Stomach (tissue), 9 donors: Measurements from ENCODE around the gene VAMP2. TPM values are rescaled to one million over a fixed set of nuclear protein-coding genes. Genes with fewer than 3 reads are reported as not detected.
A peak's percentile ranks its signal among the peaks of the same experiment; 100 is the strongest.

Experiments
- DNase-seq, 2 donors: peaks; one replicate each; pipeline versions ENCODE4 v3.0.0 to v3.0.0-alpha.2; 2013 to 2019
- H3K27ac ChIP-seq, 5 donors: fragments of 200-600 bp in 4 of 5; sonication (generic) in 4 of 5; one replicate each; pipeline ENCODE4 v1.5.1; 2013 to 2019; ENCODE audit warnings: mild to moderate bottlenecking in 1 of 5, moderate library complexity in 1 of 5
- H3K27me3 ChIP-seq, 3 donors: fragments of 200-600 bp; sonication (generic); one replicate each; pipeline ENCODE4 v1.5.1; 2017 to 2019; ENCODE audit warnings: mixed run types in 1 of 3
- H3K36me3 ChIP-seq, 4 donors: fragments of 200-600 bp; sonication (generic); 1 replicate in 3 of 4; 2 replicates in 1 of 4; pipeline ENCODE4 v1.5.1; 2016 to 2019
- H3K4me1 ChIP-seq, 4 donors: fragments of 200-600 bp; sonication (generic); one replicate each; pipeline ENCODE4 v1.5.1; 2016 to 2019
- H3K4me3 ChIP-seq, 4 donors: fragments of 200-600 bp; sonication (generic) in 3 of 4; one replicate each; pipeline ENCODE4 v1.5.1; 2016 to 2019; ENCODE audit warnings: mild to moderate bottlenecking in 1 of 4
- H3K9me3 ChIP-seq, 4 donors: fragments of 200-600 bp; sonication (generic); one replicate each; pipeline ENCODE4 v1.5.1; 2016 to 2019
- CTCF ChIP-seq, 7 experiments: fragments of 450-650 bp in 4 of 7; fragments of 200-600 bp in 3 of 7; sonication (generic) in 3 of 7; IDR thresholded peaks; one replicate each; pipeline ENCODE4 v1.5.1; 2016 to 2019; ENCODE audit warnings: antibody characterized with exemption in 7 of 7, control low read depth in 2 of 7, mild to moderate bottlenecking in 1 of 7
- EP300 ChIP-seq: sonication (generic); formaldehyde crosslinking; IDR thresholded peaks from one replicate; pipeline ENCODE4 v1.6.1; 2017; ENCODE audit warnings: antibody characterized with exemption
- POLR2A ChIP-seq, 4 donors: fragments of 450-650 bp; IDR thresholded peaks; one replicate each; pipeline ENCODE4 v1.6.1; 2016; ENCODE audit warnings: antibody characterized with exemption in 4 of 4, control low read depth in 2 of 4, mild to moderate bottlenecking in 1 of 4, moderate library complexity in 1 of 4
- POLR2AphosphoS5 ChIP-seq, 3 donors: sonication (generic); formaldehyde crosslinking; IDR thresholded peaks; one replicate each; pipeline ENCODE4 v1.6.1; 2016; ENCODE audit warnings: antibody characterized with exemption in 3 of 3
- WGBS, 5 donors: extraction: QIAGEN DNeasy Blood & Tissue Kit in 3 of 5; methylation state at CpG; one replicate each; pipeline versions ENCODE4 v1.1.5 to v1.1.7; 2013 to 2018; 5-methylcytosine and 5-hydroxymethylcytosine counted together
- intact Hi-C: fragments of 100-400 bp; cut with DNase I; formaldehyde crosslinking; loops from one replicate; pipeline ENCODE4 v1.15.1; 2023; ENCODE audit warnings: low total_unique reads
- polyA plus RNA-seq, 3 donors: library from polyadenylated mRNA; stranded (reverse); fragments of 200-250 nt; gene quantifications; one replicate each; pipeline ENCODE4 v1.2.3, GENCODE V29; 2013
- total RNA-seq, 5 donors: library from RNA; depleted of rRNA; stranded (reverse); fragments of >200 nt; gene quantifications; one replicate each; pipeline versions ENCODE4 v1.1.0 to v1.2.3, GENCODE V29; 2014 to 2016
- donor health status: healthy with polysubstance abuse.
- donor health status: Bipolar disorder and iron deficiency.
- donor health status: healthy.

The VAMP2 gene
- total and polyA plus RNA-seq, 8 donors = 6.7 to 104 (median 37.8) TPM

GRCh38 chr17:8125947-8126490 is 36.7 kb downstream of the VAMP2 start:
- peak overlapping the region; percentile 22 to 81 (median 36) for H3K27ac ChIP-seq
- no peaks in the 10 kb centered on the region for H3K9me3 ChIP-seq
- WGBS, 5 donors = 0 to 2% (median 0%) methylated on average over 35 of the region's 35 CpGs
- peak overlapping the region; percentile 65 to 72 (median 68) for H3K4me3 ChIP-seq
- H3K4me1 ChIP-seq = peaks cover 62 to 67% (median 65%) of the 10 kb centered on the region in 4 donors
- intact Hi-C loops = no loop called here
- TF ChIP-seq POLR2AphosphoS5 (IDR thresholded peaks at IDR 0.05) = no peak
- TF ChIP-seq CTCF (IDR thresholded peaks at IDR 0.05) = no peak
- TF ChIP-seq POLR2A (IDR thresholded peaks at IDR 0.05) = no peak
- no peak for TF ChIP-seq EP300
- H3K27me3 ChIP-seq = peaks cover 0 to 96% (median 49%) of the 10 kb centered on the region in 3 donors
- H3K36me3 ChIP-seq = no peaks in the 10 kb centered on the region
- DNase-seq = peak in 1 of 2 donors; percentile 67

- DNase-seq = peak; percentile 83 to 93
- Histone ChIP-seq H3K4me1 (peaks cover 68 to 74% (median 72%) of the 10 kb centered on the region in 4 donors), H3K9me3 (no peaks in the 10 kb centered on the region), H3K4me3 (peak overlapping the region; percentile 65 to 72 (median 68)), H3K27ac (peak overlapping the region in 4 of 5 donors; percentile 33 to 81 (median 51)), H3K36me3 (no peaks in the 10 kb centered on the region), H3K27me3 (peaks cover 0 to 97% (median 55%) of the 10 kb centered on the region in 3 donors)
- no peak for TF ChIP-seq CTCF (IDR thresholded peaks at IDR 0.05)
- peak in 1 of 3 donors; percentile 57 for TF ChIP-seq POLR2AphosphoS5 (IDR thresholded peaks at IDR 0.05)
- TF ChIP-seq POLR2A (IDR thresholded peaks at IDR 0.05) = no peak
- TF ChIP-seq EP300 = no peak
- WGBS, 5 donors = 0 to 4% (median 3%) methylated on average over 37 to 40 of the region's 40 CpGs
- intact Hi-C loops = no loop called here
Observed at GRCh38 chr17:8125154-8125946, 37.4 kb downstream of the VAMP2 start.

- H3K4me1 ChIP-seq = peaks cover 73 to 82% (median 79%) of the 10 kb centered on the region in 4 donors
- 3 to 5% (median 4%) methylated on average over 24 of the region's 24 CpGs for WGBS, 5 donors
- peaks cover 0 to 91% (median 55%) of the 10 kb centered on the region in 3 donors for H3K27me3 ChIP-seq
- no peak for DNase-seq
- H3K9me3 ChIP-seq = no peaks in the 10 kb centered on the region
- H3K36me3 ChIP-seq = no peaks in the 10 kb centered on the region
- peak overlapping the region in 1 of 5 donors; percentile 64 for H3K27ac ChIP-seq
- peak overlapping the region; percentile 43 to 70 (median 50) for H3K4me3 ChIP-seq
- intact Hi-C loops = no loop called here
- TF ChIP-seq EP300 = no peak
- no peak for TF ChIP-seq CTCF (IDR thresholded peaks at IDR 0.05)
- TF ChIP-seq POLR2A (IDR thresholded peaks at IDR 0.05) = no peak
- no peak for TF ChIP-seq POLR2AphosphoS5 (IDR thresholded peaks at IDR 0.05)
Observed at GRCh38 chr17:8124350-8125153, 38.2 kb downstream of the VAMP2 start.
